A549 (cell line): ENCODE measurements around the gene R3HDML.

Source experiments
- FOXS1 ChIP-seq: fragments of 250-450 bp; sonication (Bioruptor Pico); IDR thresholded peaks from 2 replicates; pipeline ENCODE4 v1.5.0; 2020; ENCODE audit warnings: mild to moderate bottlenecking, moderate library complexity
- KDM1A ChIP-seq: fragments of 200-600 bp; sonication (generic); IDR thresholded peaks from 2 replicates; pipeline ENCODE4 v1.6.1; 2016; ENCODE audit warnings: low read depth, mild to moderate bottlenecking
- SREBF2 ChIP-seq: fragments of 450-650 bp; IDR thresholded peaks from 2 replicates; pipeline ENCODE4 v1.6.1; 2014; ENCODE audit warnings: mild to moderate bottlenecking, moderate library complexity
- TF ChIP-seq, protein P1 (sequence below): fragments of >200 bp; sonication (Bioruptor Twin); formaldehyde crosslinking; IDR thresholded peaks from 3 replicates; pipeline ENCODE4 v1.5.1; 2016

DNA sequence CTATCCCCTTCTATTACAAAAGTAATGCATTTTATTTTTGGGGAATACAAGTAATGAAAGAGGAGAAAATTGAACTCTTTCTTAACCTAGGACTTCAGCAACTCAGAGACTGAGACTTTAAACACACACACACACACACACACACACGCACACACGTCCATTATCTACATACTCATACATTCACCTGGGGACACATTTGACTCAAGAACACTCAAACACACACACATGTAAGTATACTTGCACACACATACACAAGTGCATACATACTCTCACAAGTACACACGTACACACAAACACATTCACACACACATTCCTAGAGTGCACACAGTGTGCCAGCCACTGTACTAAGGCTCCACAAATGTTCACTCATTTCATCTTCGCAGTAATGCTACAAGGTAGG lies 2.1 kb upstream of the R3HDML start:
- TF ChIP-seq, protein P1, sequence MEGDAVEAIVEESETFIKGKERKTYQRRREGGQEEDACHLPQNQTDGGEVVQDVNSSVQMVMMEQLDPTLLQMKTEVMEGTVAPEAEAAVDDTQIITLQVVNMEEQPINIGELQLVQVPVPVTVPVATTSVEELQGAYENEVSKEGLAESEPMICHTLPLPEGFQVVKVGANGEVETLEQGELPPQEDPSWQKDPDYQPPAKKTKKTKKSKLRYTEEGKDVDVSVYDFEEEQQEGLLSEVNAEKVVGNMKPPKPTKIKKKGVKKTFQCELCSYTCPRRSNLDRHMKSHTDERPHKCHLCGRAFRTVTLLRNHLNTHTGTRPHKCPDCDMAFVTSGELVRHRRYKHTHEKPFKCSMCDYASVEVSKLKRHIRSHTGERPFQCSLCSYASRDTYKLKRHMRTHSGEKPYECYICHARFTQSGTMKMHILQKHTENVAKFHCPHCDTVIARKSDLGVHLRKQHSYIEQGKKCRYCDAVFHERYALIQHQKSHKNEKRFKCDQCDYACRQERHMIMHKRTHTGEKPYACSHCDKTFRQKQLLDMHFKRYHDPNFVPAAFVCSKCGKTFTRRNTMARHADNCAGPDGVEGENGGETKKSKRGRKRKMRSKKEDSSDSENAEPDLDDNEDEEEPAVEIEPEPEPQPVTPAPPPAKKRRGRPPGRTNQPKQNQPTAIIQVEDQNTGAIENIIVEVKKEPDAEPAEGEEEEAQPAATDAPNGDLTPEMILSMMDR = no peak
- no peak for TF ChIP-seq FOXS1 (CRISPR knock-in tag)
- TF ChIP-seq SREBF2 = no peak
- no peak for TF ChIP-seq KDM1A
